A549 (cell line): Measurements from ENCODE around the gene ACTR6. TPM values are rescaled to one million over a fixed set of nuclear protein-coding genes. Genes with fewer than 3 reads are reported as not detected.
"Not testable (repeated sequence)": the region's sequence is repeated elsewhere in the genome, so short reads cannot be mapped to it uniquely, and the experiment has no call there.

Experiments used
- ATAC-seq, 2 experiments: fragments of 200-7000 bp in 1 of 2; fragments of >200 bp in 1 of 2; cut with Nextera tagmentation in 1 of 2; cut with Tn5 transposase in 1 of 2; 3 replicates each; pipeline versions ENCODE4 v1.8.0 to v1.9.1; 2018 to 2020; ENCODE audit warnings: mild to moderate bottlenecking in 1 of 2, moderate library complexity in 1 of 2
- CTCF ChIA-PET: fragments of 300-600 bp; sonication (Branson Sonifier 250); formaldehyde crosslinking; extraction: SDS; loops from one replicate; lab custom pipeline; 2021; ENCODE audit warnings: antibody characterized with exemption, inconsistent platforms; lab: Yijun Ruan, JAX
- POLR2A ChIA-PET: fragments of 350-600 bp; formaldehyde crosslinking; extraction: SDS; loops from one replicate; lab custom pipeline; 2021; ENCODE audit warnings: antibody characterized with exemption, inconsistent platforms; lab: Yijun Ruan, JAX
- DNase-seq, 2 experiments: peaks; one replicate each; pipeline versions ENCODE4 v3.0.0 to v3.0.0-alpha.2; 2011 to 2016; ENCODE audit warnings: low read depth in 1 of 2, low spot score in 1 of 2
- FAIRE-seq: peaks from 2 replicates; lab custom pipeline; 2011; peaks lifted over from hg19 to GRCh38; lab: Jason Lieb, UNC
- H3K27ac ChIP-seq, 2 experiments: fragments of >200 bp; sonication (Bioruptor Twin); formaldehyde crosslinking; 3 replicates each; pipeline ENCODE4 v1.5.1; 2016 to 2017
- H3K4me1 ChIP-seq: fragments of >200 bp; sonication (Bioruptor Twin); formaldehyde crosslinking; 3 replicates; pipeline ENCODE4 v1.6.1; 2016
- H3K4me2 ChIP-seq: fragments of >200 bp; sonication (Bioruptor Twin); formaldehyde crosslinking; 3 replicates; pipeline ENCODE4 v1.6.1; 2016
- H3K4me3 ChIP-seq: fragments of >200 bp; sonication (Bioruptor Twin); formaldehyde crosslinking; 3 replicates; pipeline ENCODE4 v1.5.1; 2016
- H3K9me3 ChIP-seq: fragments of >200 bp; sonication (Bioruptor Twin); formaldehyde crosslinking; 3 replicates; pipeline ENCODE4 v1.6.1; 2016
- FOSL2 ChIP-seq, 2 experiments: fragments of 450-650 bp in 1 of 2; fragments of >200 bp in 1 of 2; sonication (Bioruptor Twin) in 1 of 2; formaldehyde crosslinking; IDR thresholded peaks; 2 replicates each; pipeline versions ENCODE4 v1.5.0 to v1.6.1; 2016 to 2020; ENCODE audit warnings: mild to moderate bottlenecking in 1 of 2, moderate library complexity in 1 of 2
- FOXS1 ChIP-seq: fragments of 250-450 bp; sonication (Bioruptor Pico); IDR thresholded peaks from 2 replicates; pipeline ENCODE4 v1.5.0; 2020; ENCODE audit warnings: mild to moderate bottlenecking, moderate library complexity
- GATA3 ChIP-seq: IDR thresholded peaks from 2 replicates; pipeline ENCODE4 v1.6.1; 2012; ENCODE audit warnings: borderline replicate concordance
- HOXB5 ChIP-seq: fragments of 250-450 bp; sonication (Bioruptor Pico); IDR thresholded peaks from 2 replicates; pipeline ENCODE4 v1.5.0; 2020; ENCODE audit warnings: mild to moderate bottlenecking, moderate library complexity
- JUN ChIP-seq, 2 experiments: fragments of >200 bp; sonication (Bioruptor Twin); formaldehyde crosslinking; IDR thresholded peaks; 2 replicates in 1 of 2; 3 replicates in 1 of 2; pipeline ENCODE4 v1.6.1; 2016 to 2017
- JUNB ChIP-seq: fragments of >200 bp; sonication (Bioruptor Twin); formaldehyde crosslinking; IDR thresholded peaks from 2 replicates; pipeline ENCODE4 v1.6.1; 2016
- MYC ChIP-seq: IDR thresholded peaks from 2 replicates; pipeline ENCODE4 v1.6.1; 2012; ENCODE audit warnings: mild to moderate bottlenecking, inconsistent platforms, low read length, improper control_type of control experiment, borderline replicate concordance
- NR3C1 ChIP-seq: fragments of >200 bp; sonication (Bioruptor Twin); formaldehyde crosslinking; IDR thresholded peaks from 3 replicates; pipeline ENCODE4 v1.6.1; 2017
- PHF8 ChIP-seq: fragments of 200-600 bp; sonication (generic); IDR thresholded peaks from 2 replicates; pipeline ENCODE4 v1.6.1; 2016; ENCODE audit warnings: low read depth, mild to moderate bottlenecking, antibody characterized with exemption, moderate library complexity, borderline replicate concordance
- RAD21 ChIP-seq, 2 experiments: fragments of >200 bp in 1 of 2; sonication (Bioruptor Twin) in 1 of 2; formaldehyde crosslinking in 1 of 2; IDR thresholded peaks in 1 of 2; conservative IDR thresholded peaks in 1 of 2; 2 replicates in 1 of 2; 3 replicates in 1 of 2; pipeline ENCODE4 v1.6.1; 2012 to 2018; ENCODE audit warnings: inconsistent platforms in 1 of 2
- RARB ChIP-seq: fragments of 250-450 bp; sonication (Bioruptor Pico); IDR thresholded peaks from 2 replicates; pipeline ENCODE4 v1.8.0; 2021; ENCODE audit warnings: mild to moderate bottlenecking, moderate library complexity
- SMC3 ChIP-seq: fragments of >200 bp; sonication (Bioruptor Twin); formaldehyde crosslinking; IDR thresholded peaks from 3 replicates; pipeline ENCODE4 v1.6.1; 2018; ENCODE audit warnings: inconsistent platforms
- TP53 ChIP-seq: fragments of 250-450 bp; sonication (Bioruptor Pico); IDR thresholded peaks from 2 replicates; pipeline ENCODE4 v1.5.0; 2021; ENCODE audit warnings: mild to moderate bottlenecking, moderate library complexity
- WGBS: methylation state at CpG from one replicate; pipeline ENCODE4 v1.1.6; 2017; ENCODE audit errors: missing lambda C conversion rate; 5-methylcytosine and 5-hydroxymethylcytosine counted together
- polyA plus RNA-seq, 4 experiments: library from polyadenylated mRNA; depleted of rRNA in 3 of 4; stranded (reverse); fragments of >200 nt; fragmentation: RNase III in 1 of 4; extraction: RNeasy Plus Mini Kit Qiagen cat#74134 plus additional on column Dnase treatment in 1 of 4; gene quantifications; 2 replicates in 3 of 4; 3 replicates in 1 of 4; pipeline ENCODE4 v1.2.3, GENCODE V29; 2011 to 2017
- TF ChIP-seq, protein P1 (sequence below): IDR thresholded peaks from 2 replicates; pipeline ENCODE4 v1.6.1; 2012
- TF ChIP-seq, protein P2 (sequence below): fragments of 250-450 bp; sonication (Bioruptor Pico); IDR thresholded peaks from 2 replicates; pipeline ENCODE4 v1.5.0; 2020; ENCODE audit warnings: low read depth, mild to moderate bottlenecking, moderate library complexity
- TF ChIP-seq, protein P3 (sequence below): fragments of >200 bp; sonication (Bioruptor Twin); formaldehyde crosslinking; IDR thresholded peaks from 3 replicates; pipeline ENCODE4 v1.6.1; 2016
- TF ChIP-seq, protein P4 (sequence below): fragments of 150-350 bp; IDR thresholded peaks from 2 replicates; pipeline ENCODE4 v1.6.1; 2014; ENCODE audit warnings: low read depth, mild to moderate bottlenecking, low read length

Gene ACTR6
- polyA plus RNA-seq, 2 of the 4 experiments (the other 2 are of a cell fraction), result 37.0 to 50.1 TPM

DNA sequence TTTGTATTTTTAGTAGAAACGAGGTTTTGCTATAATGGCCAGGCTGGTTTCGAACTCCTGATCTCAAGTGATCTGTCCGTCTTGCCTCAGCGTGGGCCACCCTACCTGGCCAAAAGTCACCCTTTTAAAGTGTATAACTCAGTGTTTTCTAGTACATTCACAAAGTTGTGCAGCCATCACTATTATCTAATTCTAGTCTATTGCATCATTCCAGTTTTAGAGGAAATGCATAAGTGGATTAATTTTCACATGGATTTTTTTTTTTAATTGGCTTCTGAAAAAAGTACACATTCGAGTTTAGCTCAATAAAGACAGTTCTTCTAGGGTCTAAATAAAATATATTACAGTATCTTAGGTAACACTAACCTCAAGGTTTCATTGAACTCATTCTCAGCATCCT lies 62.5 kb downstream of the ACTR6 start:
- Histone ChIP-seq H3K4me2 (no peak overlapping the region), H3K4me1 (0 out of 3 replicates have a peak, but pooled peaks cover 3% of the 10 kb centered on the region)
- DNase-seq, result no peak
- no peak for ATAC-seq
- TF ChIP-seq NR3C1 (no peak), TP53 (CRISPR knock-in tag) (no peak), PHF8 (no peak), JUN (IDR thresholded peaks at IDR 0.05) (no peak), GATA3 (no peak), RARB (CRISPR knock-in tag) (no peak), MYC (no peak), JUNB (no peak), RAD21 (conservative IDR thresholded peaks at IDR 0.05 in 1 of 2, IDR thresholded peaks at IDR 0.05 in 1 of 2) (no peak), FOSL2 (IDR thresholded peaks at IDR 0.05) (no peak), FOSL2 (CRISPR knock-in tag; IDR thresholded peaks at IDR 0.05) (no peak), FOXS1 (CRISPR knock-in tag) (no peak), SMC3 (no peak), HOXB5 (no peak)
- TF ChIP-seq, protein P1, sequence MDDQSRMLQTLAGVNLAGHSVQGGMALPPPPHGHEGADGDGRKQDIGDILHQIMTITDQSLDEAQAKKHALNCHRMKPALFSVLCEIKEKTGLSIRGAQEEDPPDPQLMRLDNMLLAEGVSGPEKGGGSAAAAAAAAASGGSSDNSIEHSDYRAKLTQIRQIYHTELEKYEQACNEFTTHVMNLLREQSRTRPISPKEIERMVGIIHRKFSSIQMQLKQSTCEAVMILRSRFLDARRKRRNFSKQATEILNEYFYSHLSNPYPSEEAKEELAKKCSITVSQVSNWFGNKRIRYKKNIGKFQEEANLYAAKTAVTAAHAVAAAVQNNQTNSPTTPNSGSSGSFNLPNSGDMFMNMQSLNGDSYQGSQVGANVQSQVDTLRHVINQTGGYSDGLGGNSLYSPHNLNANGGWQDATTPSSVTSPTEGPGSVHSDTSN, result no peak
- TF ChIP-seq, protein P2, sequence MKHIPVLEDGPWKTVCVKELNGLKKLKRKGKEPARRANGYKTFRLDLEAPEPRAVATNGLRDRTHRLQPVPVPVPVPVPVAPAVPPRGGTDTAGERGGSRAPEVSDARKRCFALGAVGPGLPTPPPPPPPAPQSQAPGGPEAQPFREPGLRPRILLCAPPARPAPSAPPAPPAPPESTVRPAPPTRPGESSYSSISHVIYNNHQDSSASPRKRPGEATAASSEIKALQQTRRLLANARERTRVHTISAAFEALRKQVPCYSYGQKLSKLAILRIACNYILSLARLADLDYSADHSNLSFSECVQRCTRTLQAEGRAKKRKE (CRISPR knock-in tag), result no peak
- TF ChIP-seq, protein P3, sequence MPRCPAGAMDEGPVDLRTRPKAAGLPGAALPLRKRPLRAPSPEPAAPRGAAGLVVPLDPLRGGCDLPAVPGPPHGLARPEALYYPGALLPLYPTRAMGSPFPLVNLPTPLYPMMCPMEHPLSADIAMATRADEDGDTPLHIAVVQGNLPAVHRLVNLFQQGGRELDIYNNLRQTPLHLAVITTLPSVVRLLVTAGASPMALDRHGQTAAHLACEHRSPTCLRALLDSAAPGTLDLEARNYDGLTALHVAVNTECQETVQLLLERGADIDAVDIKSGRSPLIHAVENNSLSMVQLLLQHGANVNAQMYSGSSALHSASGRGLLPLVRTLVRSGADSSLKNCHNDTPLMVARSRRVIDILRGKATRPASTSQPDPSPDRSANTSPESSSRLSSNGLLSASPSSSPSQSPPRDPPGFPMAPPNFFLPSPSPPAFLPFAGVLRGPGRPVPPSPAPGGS, result no peak
- TF ChIP-seq, protein P4, sequence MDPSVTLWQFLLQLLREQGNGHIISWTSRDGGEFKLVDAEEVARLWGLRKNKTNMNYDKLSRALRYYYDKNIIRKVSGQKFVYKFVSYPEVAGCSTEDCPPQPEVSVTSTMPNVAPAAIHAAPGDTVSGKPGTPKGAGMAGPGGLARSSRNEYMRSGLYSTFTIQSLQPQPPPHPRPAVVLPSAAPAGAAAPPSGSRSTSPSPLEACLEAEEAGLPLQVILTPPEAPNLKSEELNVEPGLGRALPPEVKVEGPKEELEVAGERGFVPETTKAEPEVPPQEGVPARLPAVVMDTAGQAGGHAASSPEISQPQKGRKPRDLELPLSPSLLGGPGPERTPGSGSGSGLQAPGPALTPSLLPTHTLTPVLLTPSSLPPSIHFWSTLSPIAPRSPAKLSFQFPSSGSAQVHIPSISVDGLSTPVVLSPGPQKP, result no peak
- TF ChIP-seq, all 56 proteins: peak for 0
- Histone ChIP-seq H3K4me3 (no peak overlapping the region), H3K27ac (no peak overlapping the region), H3K9me3 (no peaks in the 10 kb centered on the region)
- WGBS, result 66% methylated on average over 5 of the region's 5 CpGs
- ChIA-PET CTCF (no interaction called here), POLR2A (no interaction called here)
- no peak for FAIRE-seq

DNA sequence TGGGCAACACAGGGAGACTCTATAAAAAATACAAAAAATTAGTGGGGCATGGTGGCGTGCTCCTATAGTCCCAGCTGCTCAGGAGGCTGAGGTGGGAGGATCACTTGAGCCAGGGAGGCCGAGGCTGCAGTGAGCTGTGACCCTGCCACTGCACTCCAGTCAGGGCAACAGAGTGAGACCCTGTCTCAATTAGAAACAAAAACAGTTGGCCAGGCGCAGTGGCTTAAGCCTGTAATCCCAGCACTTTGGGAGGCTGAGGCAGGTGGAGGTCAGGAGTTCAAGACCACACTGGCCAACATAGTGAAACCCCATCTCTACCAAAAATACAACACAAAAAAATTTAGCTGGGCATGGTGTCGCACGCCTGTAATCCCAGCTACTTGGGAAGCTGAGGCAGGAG lies 64.5 kb downstream of the ACTR6 start:
- H3K27ac ChIP-seq, ATAC-seq, H3K4me3 ChIP-seq, DNase-seq, H3K4me2 ChIP-seq, H3K9me3 ChIP-seq, FAIRE-seq, POLR2A ChIA-PET: not testable (repeated sequence)
- 95% methylated on average over 5 of the region's 5 CpGs for WGBS
- CTCF ChIA-PET, result interaction anchor here (1.1 kb wide), 1 partner anchor 30 kb away, joined by 3 read pairs; no protein-coding TSS in a partner anchor
- peaks cover 17% of the 10 kb centered on the region; the same call in 2 of the 3 replicates for H3K4me1 ChIP-seq
